Left kidney (tissue), 2 donors: ENCODE results near the gene KHNYN. TPM values are rescaled to one million over a fixed set of nuclear protein-coding genes. Genes with fewer than 3 reads are reported as not detected.
"Not testable (repeated sequence)": the region's sequence is repeated elsewhere in the genome, so short reads cannot be mapped to it uniquely, and the experiment has no call there.

Experiments used
- DNase-seq: peaks from one replicate; pipeline ENCODE4 v3.0.0-alpha.2; 2013
- polyA plus RNA-seq: library from polyadenylated mRNA; unstranded; fragments of 120-200 nt; gene quantifications from one replicate; pipeline ENCODE4 v1.2.1, GENCODE V29; 2013; ENCODE audit not compliant: insufficient read length

Gene KHNYN
- polyA plus RNA-seq, 1 donor: 50.5 TPM

- DNase-seq: no peak
These were observed 7.9 kb downstream of the KHNYN start for GRCh38 chr14:24437736-24438067.

GRCh38 chr14:24438223-24439097, 8.7 kb downstream of the KHNYN start:
- DNase-seq: no peak

- DNase-seq: no peak
These were observed 9.5 kb downstream of the KHNYN start for GRCh38 chr14:24439257-24439656.

- DNase-seq: no peak
These were observed 10.3 kb downstream of the KHNYN start for GRCh38 chr14:24439830-24440605.

GRCh38 chr14:24440606-24441399, 11.0 kb downstream of the KHNYN start:
- DNase-seq: no peak

GRCh38 chr14:24441485-24441884, 11.7 kb downstream of the KHNYN start:
- DNase-seq: no peak

GRCh38 chr14:24441904-24442239, 12.1 kb downstream of the KHNYN start:
- DNase-seq: no peak

GRCh38 chr14:24442240-24443052, 12.7 kb downstream of the KHNYN start, which contains the start of gene SDR39U1:
Gene SDR39U1, minus strand, starts transcription at chr14:24442776. Its CDS starts 7 bp downstream, at chr14:24442769.
- peak; percentile 99 for DNase-seq

- no peak for DNase-seq
These were observed 13.4 kb downstream of the KHNYN start for GRCh38 chr14:24443053-24443665.

GRCh38 chr14:24450828-24451227, 21.1 kb downstream of the KHNYN start:
- not testable (repeated sequence) for DNase-seq

GRCh38 chr14:24456980-24457379, 27.2 kb downstream of the KHNYN start:
- DNase-seq: no peak

- no peak for DNase-seq
These were observed 29.0 kb downstream of the KHNYN start for GRCh38 chr14:24458736-24459135.

GRCh38 chr14:24459331-24459730, 29.6 kb downstream of the KHNYN start:
- no peak for DNase-seq

GRCh38 chr14:24461336-24461735, 31.6 kb downstream of the KHNYN start:
- DNase-seq: no peak

GRCh38 chr14:24463017-24463883, 33.5 kb downstream of the KHNYN start:
- no peak for DNase-seq

GRCh38 chr14:24463884-24464785, 34.4 kb downstream of the KHNYN start:
- no peak for DNase-seq

GRCh38 chr14:24465368-24465767, 35.6 kb downstream of the KHNYN start:
- no peak for DNase-seq

- no peak for DNase-seq
These were observed 36.1 kb downstream of the KHNYN start for GRCh38 chr14:24465805-24466204.

- DNase-seq: not testable (repeated sequence)
These were observed 40.7 kb downstream of the KHNYN start for GRCh38 chr14:24470450-24470849.
